Fibroblast of lung (primary cell): ENCODE results near the gene MAJIN. TPM values are rescaled to one million over a fixed set of nuclear protein-coding genes. Genes with fewer than 3 reads are reported as not detected.

ENCODE experiments used
- DNase-seq, 2 donors: peaks; one replicate each; pipeline versions ENCODE4 v3.0.0 to v3.0.0-alpha.2; 2010; ENCODE audit warnings: low read depth in 2 of 2
- H2AFZ ChIP-seq: 2 replicates; pipeline ENCODE4 v1.5.1; 2012; ENCODE audit warnings: low read length, control low read depth, inconsistent platforms
- H3K27ac ChIP-seq: 2 replicates; pipeline ENCODE4 v1.5.1; 2011; ENCODE audit warnings: low read length, control low read depth; ENCODE audit not compliant: insufficient read depth
- H3K27me3 ChIP-seq: 2 replicates; pipeline ENCODE4 v1.5.1; 2011; ENCODE audit warnings: mild to moderate bottlenecking, low read length; ENCODE audit not compliant: control insufficient read depth, insufficient read depth
- H3K36me3 ChIP-seq: 2 replicates; pipeline ENCODE4 v1.5.1; 2011; ENCODE audit warnings: low read length; ENCODE audit not compliant: control insufficient read depth, insufficient read depth
- H3K4me1 ChIP-seq: 2 replicates; pipeline ENCODE4 v1.5.1; 2011; ENCODE audit warnings: low read length; ENCODE audit not compliant: control insufficient read depth, insufficient read depth; ENCODE audit errors: extremely low read depth
- H3K4me2 ChIP-seq: 2 replicates; pipeline ENCODE4 v1.5.1; 2011; ENCODE audit warnings: low read length, control low read depth; ENCODE audit not compliant: insufficient read depth; ENCODE audit errors: extremely low read depth
- H3K4me3 ChIP-seq, 4 experiments: fragments of 200-600 bp in 1 of 4; sonication (generic) in 1 of 4; replicated peaks in 1 of 4; 2 replicates each; pipeline ENCODE4 v1.5.1; 2011 to 2016; ENCODE audit warnings: low read length in 4 of 4, low read depth in 3 of 4, mild to moderate bottlenecking in 3 of 4, control low read depth in 2 of 4, inconsistent platforms in 1 of 4, mixed read lengths in 1 of 4; ENCODE audit not compliant: insufficient read depth in 1 of 4; ENCODE audit errors: control extremely low read depth in 1 of 4
- H3K79me2 ChIP-seq: 2 replicates; pipeline ENCODE4 v1.5.1; 2012; ENCODE audit warnings: mild to moderate bottlenecking, low read length, inconsistent platforms; ENCODE audit not compliant: control insufficient read depth, insufficient read depth
- H3K9ac ChIP-seq: 2 replicates; pipeline ENCODE4 v1.5.1; 2011; ENCODE audit warnings: mild to moderate bottlenecking, low read length, control low read depth; ENCODE audit not compliant: insufficient read depth
- H3K9me3 ChIP-seq: 2 replicates; pipeline ENCODE4 v1.5.1; 2012; ENCODE audit warnings: low read depth, low read length; ENCODE audit not compliant: control insufficient read depth, insufficient read depth
- H4K20me1 ChIP-seq: 2 replicates; pipeline ENCODE4 v1.5.1; 2011; ENCODE audit warnings: low read length; ENCODE audit not compliant: control insufficient read depth, insufficient read depth; ENCODE audit errors: extremely low read depth
- CTCF ChIP-seq, 2 donors: IDR thresholded peaks in 1 of 2; conservative IDR thresholded peaks in 1 of 2; 1 replicate in 1 of 2; 2 replicates in 1 of 2; pipeline ENCODE4 v1.5.1; 2011 to 2012; ENCODE audit warnings: low read length in 2 of 2, control low read depth in 1 of 2, inconsistent platforms in 1 of 2, low read depth in 1 of 2, mild to moderate bottlenecking in 1 of 2
- EZH2 ChIP-seq: IDR thresholded peaks from 2 replicates; pipeline ENCODE4 v1.5.1; 2012; ENCODE audit warnings: low read length, control low read depth, mild to moderate bottlenecking; ENCODE audit errors: missing control alignments
- polyA plus RNA-seq, 2 donors: library from polyadenylated mRNA; depleted of rRNA in 1 of 2; stranded (reverse) in 1 of 2; unstranded in 1 of 2; fragments of >200 nt; gene quantifications; 2 replicates each; pipeline ENCODE4 v1.2.1, GENCODE V29; 2011 to 2012; ENCODE audit warnings: missing spikeins in 1 of 2
- total RNA-seq: library from RNA; depleted of rRNA; stranded (reverse); fragments of >200 nt; gene quantifications from 2 replicates; pipeline ENCODE4 v1.2.1, GENCODE V29; 2014

Gene MAJIN
- total and polyA plus RNA-seq, 2 donors (not counting 1 experiment from before 2014, with no cell fraction given): not detected

GRCh38 chr11:64976651-64977050 lies 4.7 kb upstream of the MAJIN start:
- no peak overlapping the region for H3K27ac ChIP-seq
- no peak overlapping the region for H3K4me3 ChIP-seq
- no peak for DNase-seq
- H3K4me1 ChIP-seq: no peaks in the 10 kb centered on the region
- no peak overlapping the region for H2AFZ ChIP-seq
- H3K79me2 ChIP-seq: no peaks in the 10 kb centered on the region
- TF ChIP-seq CTCF (conservative IDR thresholded peaks at IDR 0.05 in 1 of 2, IDR thresholded peaks at IDR 0.05 in 1 of 2; ENCODE audit: low read depth in 1 of 2, low read length in 2 of 2) (no peak), EZH2 (no peak)
- H3K9me3 ChIP-seq: no peaks in the 10 kb centered on the region
- no peak overlapping the region for H3K9ac ChIP-seq
- no peaks in the 10 kb centered on the region for H4K20me1 ChIP-seq
- H3K4me2 ChIP-seq: no peak overlapping the region
- no peaks in the 10 kb centered on the region for H3K27me3 ChIP-seq
- no peaks in the 10 kb centered on the region for H3K36me3 ChIP-seq

GRCh38 chr11:64974124-64974523 lies 2.2 kb upstream of the MAJIN start:
- Histone ChIP-seq H3K36me3 (no peaks in the 10 kb centered on the region), H3K4me2 (no peak overlapping the region), H3K4me3 (no peak overlapping the region), H4K20me1 (no peaks in the 10 kb centered on the region), H3K27me3 (no peaks in the 10 kb centered on the region), H2AFZ (no peak overlapping the region), H3K27ac (no peak overlapping the region), H3K9me3 (no peaks in the 10 kb centered on the region), H3K79me2 (no peaks in the 10 kb centered on the region), H3K9ac (no peak overlapping the region), H3K4me1 (no peaks in the 10 kb centered on the region)
- DNase-seq: no peak
- TF ChIP-seq CTCF (conservative IDR thresholded peaks at IDR 0.05 in 1 of 2, IDR thresholded peaks at IDR 0.05 in 1 of 2; ENCODE audit: low read depth in 1 of 2, low read length in 2 of 2) (no peak), EZH2 (no peak)

GRCh38 chr11:64970731-64971151 lies 1.2 kb downstream of the MAJIN start:
- Histone ChIP-seq H2AFZ (no peak overlapping the region), H3K9ac (no peak overlapping the region), H3K27ac (no peak overlapping the region), H3K36me3 (no peaks in the 10 kb centered on the region), H3K4me2 (no peak overlapping the region), H4K20me1 (no peaks in the 10 kb centered on the region), H3K27me3 (no peaks in the 10 kb centered on the region), H3K4me1 (no peaks in the 10 kb centered on the region), H3K9me3 (no peaks in the 10 kb centered on the region), H3K4me3 (no peak overlapping the region), H3K79me2 (no peaks in the 10 kb centered on the region)
- TF ChIP-seq EZH2 (no peak), CTCF (conservative IDR thresholded peaks at IDR 0.05 in 1 of 2, IDR thresholded peaks at IDR 0.05 in 1 of 2; ENCODE audit: low read depth in 1 of 2, low read length in 2 of 2) (no peak)
- DNase-seq: no peak
